Brain microvascular endothelial cell (primary cell): ENCODE measurements around the gene CORO2A.

Experiments
- DNase-seq: peaks from one replicate; pipeline ENCODE4 v3.0.0-alpha.2; 2020
- H3K27ac ChIP-seq: fragments of 250-450 bp; sonication (Bioruptor Pico); 2 replicates; pipeline ENCODE4 v1.5.1; 2020; ENCODE audit warnings: mild to moderate bottlenecking, moderate library complexity
- H3K27me3 ChIP-seq: fragments of 250-450 bp; sonication (Bioruptor Pico); replicated peaks from 2 replicates; pipeline ENCODE4 v1.5.1; 2020; ENCODE audit warnings: mild to moderate bottlenecking
- H3K36me3 ChIP-seq: fragments of 250-450 bp; sonication (Bioruptor Pico); replicated peaks from 2 replicates; pipeline ENCODE4 v1.5.1; 2020; ENCODE audit warnings: mild to moderate bottlenecking
- H3K4me3 ChIP-seq: 2 replicates; pipeline ENCODE4 v1.5.1; 2011; ENCODE audit warnings: low read depth, mild to moderate bottlenecking, control low read depth, low read length, moderate library complexity
- in situ Hi-C: cut with HindIII; loops from 2 replicates; pipeline ENCODE4 v1.10.0; 2017; ENCODE audit warnings: low sequenced_read_pairs, low pct_ligation_motif_present
- TF ChIP-seq, protein P1 (sequence below): IDR thresholded peaks from 2 replicates; pipeline ENCODE4 v1.5.1; 2011; ENCODE audit warnings: low read depth, mild to moderate bottlenecking, moderate library complexity, low read length, control low read depth, inconsistent platforms; ENCODE audit errors: missing control alignments

CORO2A gene

DNA sequence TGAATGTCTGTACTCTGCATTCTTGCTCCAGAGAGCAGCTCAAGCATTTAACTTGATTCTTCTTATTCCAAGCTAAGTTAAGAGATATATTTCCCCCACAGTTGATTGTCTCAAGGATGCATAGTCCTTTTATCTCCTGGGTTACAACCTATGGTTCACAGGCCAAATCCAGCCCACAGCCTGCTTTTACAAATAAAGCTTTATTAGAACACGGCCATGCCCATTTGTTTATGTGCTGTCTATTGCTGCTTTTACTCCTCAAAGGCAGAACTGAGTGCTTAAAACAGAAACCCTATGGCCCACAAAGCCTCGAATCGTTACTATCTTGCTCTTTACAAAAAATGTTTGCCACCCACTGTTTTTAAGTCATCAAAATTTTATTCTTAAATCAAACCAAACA lies 37.2 kb upstream of the CORO2A start:
- Histone ChIP-seq H3K4me3 (no peak overlapping the region), H3K36me3 (peaks cover 32% of the 10 kb centered on the region), H3K27ac (no peak overlapping the region), H3K27me3 (no peaks in the 10 kb centered on the region)
- DNase-seq: no peak
- in situ Hi-C loops: no loop called here
- TF ChIP-seq, protein P1, sequence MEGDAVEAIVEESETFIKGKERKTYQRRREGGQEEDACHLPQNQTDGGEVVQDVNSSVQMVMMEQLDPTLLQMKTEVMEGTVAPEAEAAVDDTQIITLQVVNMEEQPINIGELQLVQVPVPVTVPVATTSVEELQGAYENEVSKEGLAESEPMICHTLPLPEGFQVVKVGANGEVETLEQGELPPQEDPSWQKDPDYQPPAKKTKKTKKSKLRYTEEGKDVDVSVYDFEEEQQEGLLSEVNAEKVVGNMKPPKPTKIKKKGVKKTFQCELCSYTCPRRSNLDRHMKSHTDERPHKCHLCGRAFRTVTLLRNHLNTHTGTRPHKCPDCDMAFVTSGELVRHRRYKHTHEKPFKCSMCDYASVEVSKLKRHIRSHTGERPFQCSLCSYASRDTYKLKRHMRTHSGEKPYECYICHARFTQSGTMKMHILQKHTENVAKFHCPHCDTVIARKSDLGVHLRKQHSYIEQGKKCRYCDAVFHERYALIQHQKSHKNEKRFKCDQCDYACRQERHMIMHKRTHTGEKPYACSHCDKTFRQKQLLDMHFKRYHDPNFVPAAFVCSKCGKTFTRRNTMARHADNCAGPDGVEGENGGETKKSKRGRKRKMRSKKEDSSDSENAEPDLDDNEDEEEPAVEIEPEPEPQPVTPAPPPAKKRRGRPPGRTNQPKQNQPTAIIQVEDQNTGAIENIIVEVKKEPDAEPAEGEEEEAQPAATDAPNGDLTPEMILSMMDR: no peak

DNA sequence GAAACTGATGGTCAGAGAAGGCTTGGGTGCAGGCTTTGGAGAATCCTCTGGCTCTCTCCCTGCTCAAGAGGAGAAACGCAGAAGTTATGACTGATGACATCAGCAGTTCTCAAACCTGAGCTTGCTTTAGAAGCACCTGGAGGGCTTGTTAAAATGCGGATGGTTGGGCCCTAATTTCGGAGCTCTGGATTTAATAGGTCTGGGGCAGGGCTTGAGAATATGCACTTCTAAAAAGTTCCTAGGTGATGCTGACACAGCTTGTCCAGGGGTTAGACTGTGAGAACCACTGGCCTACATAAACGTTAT lies 36.6 kb upstream of the CORO2A start:
- TF ChIP-seq, protein P1: no peak
- H3K36me3 ChIP-seq: peaks cover 32% of the 10 kb centered on the region
- in situ Hi-C loops: no loop called here

DNA sequence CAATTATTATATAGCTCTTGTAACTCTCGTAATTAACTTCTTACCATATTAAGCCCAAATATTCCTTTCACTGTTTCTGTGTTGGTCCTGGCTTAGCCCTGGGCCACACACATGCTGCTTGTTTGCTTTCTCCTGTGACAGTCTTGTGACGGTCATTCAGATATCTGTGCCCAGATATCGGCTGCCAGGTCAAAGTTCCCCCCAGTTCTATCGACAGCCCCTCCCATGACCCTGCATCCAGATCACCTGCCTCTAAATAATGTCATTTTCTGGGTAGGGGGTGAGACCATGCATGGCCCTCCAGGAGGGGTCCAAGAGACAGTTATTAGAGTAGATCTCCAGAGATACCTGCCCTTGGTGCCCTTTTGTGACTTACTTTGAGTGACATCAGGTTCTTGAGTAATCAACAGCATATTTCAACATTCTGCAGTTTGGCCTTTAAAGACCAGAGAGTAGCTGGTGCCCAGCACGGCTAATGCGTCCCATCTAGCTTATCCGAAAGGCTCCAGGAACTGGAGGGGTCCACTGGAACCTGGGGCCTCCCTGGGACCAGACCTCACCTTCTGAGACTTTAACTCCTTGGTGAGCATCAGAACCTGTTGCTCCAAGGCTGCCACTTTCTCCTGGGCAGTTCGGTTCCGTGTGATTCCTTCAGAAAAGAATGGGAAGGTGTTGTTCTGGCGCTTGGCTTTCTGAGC lies 36.1 kb upstream of the CORO2A start:
- Histone ChIP-seq H3K27ac (no peak overlapping the region), H3K4me3 (no peak overlapping the region), H3K27me3 (no peaks in the 10 kb centered on the region), H3K36me3 (peaks cover 32% of the 10 kb centered on the region)
- TF ChIP-seq, protein P1: no peak
- no peak for DNase-seq
- in situ Hi-C loops: no loop called here

More for the DNA sequence above, 36.6 kb upstream of the CORO2A start:
- no peak for DNase-seq
- no peak overlapping the region for H3K4me3 ChIP-seq
- no peak overlapping the region for H3K27ac ChIP-seq
- H3K27me3 ChIP-seq: no peaks in the 10 kb centered on the region

DNA sequence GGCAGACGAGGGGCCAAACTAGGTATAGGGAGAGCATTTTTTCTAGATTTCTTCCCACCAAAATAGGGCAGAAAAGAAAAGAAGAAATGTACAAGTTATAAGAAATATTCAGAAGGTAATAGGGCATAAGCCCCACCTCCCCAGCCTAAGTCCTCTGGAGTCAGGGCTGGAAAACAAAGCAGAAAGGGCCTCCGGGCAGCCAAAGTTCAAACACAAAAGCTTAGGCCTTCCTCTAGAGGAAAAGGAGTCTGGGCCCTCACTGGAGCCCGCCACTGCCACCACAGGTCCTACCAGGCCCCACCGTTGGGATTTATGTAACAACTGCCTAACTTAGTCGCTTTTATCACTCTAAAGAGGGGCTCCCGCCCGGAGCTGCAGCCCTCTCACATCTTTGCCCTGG lies 35.4 kb upstream of the CORO2A start:
- TF ChIP-seq, protein P1: no peak
- in situ Hi-C loops: no loop called here
- no peak for DNase-seq
- Histone ChIP-seq H3K27ac (no peak overlapping the region), H3K4me3 (no peak overlapping the region), H3K36me3 (peaks cover 30% of the 10 kb centered on the region), H3K27me3 (no peaks in the 10 kb centered on the region)

DNA sequence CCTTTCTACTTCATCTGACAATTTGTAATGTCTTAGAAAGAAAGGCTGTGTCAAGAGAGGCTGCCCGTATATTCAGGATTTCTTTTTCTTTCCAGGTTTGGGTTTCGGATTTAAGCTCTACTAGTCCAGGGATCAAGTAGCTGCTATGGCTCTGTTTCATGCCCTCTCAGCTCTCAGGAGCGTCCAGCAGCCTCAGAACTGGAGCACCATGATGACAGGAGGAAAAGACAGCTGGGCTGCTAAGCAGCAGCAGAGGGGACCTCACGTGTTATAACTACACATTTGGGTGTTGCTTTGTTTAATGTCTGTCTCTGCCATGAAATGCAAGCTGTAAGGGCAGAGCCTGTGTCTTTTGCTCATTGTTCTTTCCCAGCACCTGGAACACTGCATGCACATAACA lies 34.5 kb upstream of the CORO2A start:
- Histone ChIP-seq H3K4me3 (no peak overlapping the region), H3K27ac (no peak overlapping the region), H3K27me3 (no peaks in the 10 kb centered on the region), H3K36me3 (peaks cover 30% of the 10 kb centered on the region)
- TF ChIP-seq, protein P1: no peak
- in situ Hi-C loops: no loop called here
- no peak for DNase-seq

DNA sequence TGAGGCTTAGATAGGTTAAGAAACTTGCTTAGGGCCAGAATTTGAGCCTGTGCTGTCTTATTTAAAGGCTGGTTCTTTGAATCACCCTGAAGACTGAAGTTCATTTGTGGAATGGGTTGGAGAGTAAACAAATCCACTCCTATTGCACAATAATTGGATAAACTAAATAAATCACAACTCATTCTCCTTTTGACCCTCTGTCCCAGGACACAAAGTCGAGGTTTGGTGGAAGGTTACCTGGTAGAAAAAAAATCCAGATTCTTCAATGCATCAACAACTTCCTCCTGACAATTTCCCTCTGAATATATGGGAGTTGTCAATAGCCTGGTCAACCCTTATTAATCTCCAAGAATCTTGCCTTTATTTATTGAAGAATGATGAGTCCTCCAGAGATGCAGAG lies 34.1 kb upstream of the CORO2A start:
- Histone ChIP-seq H3K27ac (no peak overlapping the region), H3K27me3 (no peaks in the 10 kb centered on the region), H3K4me3 (no peak overlapping the region), H3K36me3 (peaks cover 33% of the 10 kb centered on the region)
- DNase-seq: no peak
- in situ Hi-C loops: no loop called here
- TF ChIP-seq, protein P1: no peak
